Measurements from ENCODE around the gene ABHD8. TPM values are rescaled to one million over a fixed set of nuclear protein-coding genes. Genes with fewer than 3 reads are reported as not detected.
A peak's percentile ranks its signal among the peaks of the same experiment; 100 is the strongest.

ABHD8 gene
- total RNA-seq, 1 donor from 2014 or later, result 8.5 TPM

DNA sequence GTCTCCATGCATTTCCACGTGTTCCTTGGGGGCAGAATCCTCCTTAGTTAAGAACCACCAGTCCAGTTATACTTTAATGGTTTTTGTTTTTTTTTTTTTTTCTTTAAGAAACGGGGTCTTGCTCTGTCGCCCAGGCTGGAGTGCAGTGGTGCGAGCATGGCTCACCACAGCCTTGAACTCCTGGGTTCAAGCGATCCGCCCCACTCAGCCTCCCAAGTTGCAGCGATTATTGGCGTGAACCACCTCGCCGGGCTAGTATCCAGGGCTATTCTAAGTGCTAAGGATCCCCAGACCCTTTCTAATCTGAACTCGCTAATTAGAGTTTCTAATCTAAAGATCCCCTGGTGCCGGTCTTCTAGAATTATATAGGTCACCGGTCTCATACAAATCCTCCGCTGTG, 9.6 kb downstream of the ABHD8 start:
- peaks cover 7% of the 10 kb centered on the region for H3K36me3 Mint-ChIP-seq (ENCODE audit: low read depth, unreplicated experiment)
- Histone ChIP-seq H3K4me3 (ENCODE audit: insufficient read depth, low read depth, low read length) (no peak overlapping the region), H3K27me3 (ENCODE audit: insufficient read depth, low read length) (no peaks in the 10 kb centered on the region), H3K79me2 (ENCODE audit: insufficient read depth, low read length) (no peaks in the 10 kb centered on the region), H3K36me3 (ENCODE audit: insufficient read depth, low read length) (no peaks in the 10 kb centered on the region), H3K9ac (ENCODE audit: low read length) (no peak overlapping the region), H3K9me3 (ENCODE audit: insufficient read depth, low read depth, low read length) (no peaks in the 10 kb centered on the region), H3K4me1 (ENCODE audit: insufficient read depth, low read length) (peaks cover 5% of the 10 kb centered on the region), H2AFZ (ENCODE audit: low read depth, low read length) (no peak overlapping the region), H3K27ac (ENCODE audit: low read depth, low read length) (no peak overlapping the region), H4K20me1 (ENCODE audit: insufficient read depth, low read length) (no peaks in the 10 kb centered on the region), H3K4me2 (ENCODE audit: low read length) (no peak overlapping the region)
- H3K27me3 Mint-ChIP-seq (ENCODE audit: low read depth, unreplicated experiment), result no peaks in the 10 kb centered on the region
- FAIRE-seq (no peak), DNase-seq (ENCODE audit: low read depth) (no peak)
- H3K4me3 Mint-ChIP-seq (ENCODE audit: unreplicated experiment), result no peak overlapping the region
- H3K27ac Mint-ChIP-seq (ENCODE audit: unreplicated experiment), result no peak overlapping the region
- no peak for TF ChIP-seq EZH2 (IDR thresholded peaks at IDR 0.05; ENCODE audit: insufficient read depth, low read length)
- TF ChIP-seq, protein P1, sequence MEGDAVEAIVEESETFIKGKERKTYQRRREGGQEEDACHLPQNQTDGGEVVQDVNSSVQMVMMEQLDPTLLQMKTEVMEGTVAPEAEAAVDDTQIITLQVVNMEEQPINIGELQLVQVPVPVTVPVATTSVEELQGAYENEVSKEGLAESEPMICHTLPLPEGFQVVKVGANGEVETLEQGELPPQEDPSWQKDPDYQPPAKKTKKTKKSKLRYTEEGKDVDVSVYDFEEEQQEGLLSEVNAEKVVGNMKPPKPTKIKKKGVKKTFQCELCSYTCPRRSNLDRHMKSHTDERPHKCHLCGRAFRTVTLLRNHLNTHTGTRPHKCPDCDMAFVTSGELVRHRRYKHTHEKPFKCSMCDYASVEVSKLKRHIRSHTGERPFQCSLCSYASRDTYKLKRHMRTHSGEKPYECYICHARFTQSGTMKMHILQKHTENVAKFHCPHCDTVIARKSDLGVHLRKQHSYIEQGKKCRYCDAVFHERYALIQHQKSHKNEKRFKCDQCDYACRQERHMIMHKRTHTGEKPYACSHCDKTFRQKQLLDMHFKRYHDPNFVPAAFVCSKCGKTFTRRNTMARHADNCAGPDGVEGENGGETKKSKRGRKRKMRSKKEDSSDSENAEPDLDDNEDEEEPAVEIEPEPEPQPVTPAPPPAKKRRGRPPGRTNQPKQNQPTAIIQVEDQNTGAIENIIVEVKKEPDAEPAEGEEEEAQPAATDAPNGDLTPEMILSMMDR (IDR thresholded peaks at IDR 0.05; ENCODE audit: insufficient read depth, low read depth, low read length), result no peak
- H3K9me3 Mint-ChIP-seq (ENCODE audit: unreplicated experiment), result peaks cover 1% of the 10 kb centered on the region
- H3K4me1 Mint-ChIP-seq (ENCODE audit: low read depth, unreplicated experiment), result peaks cover 2% of the 10 kb centered on the region

DNA sequence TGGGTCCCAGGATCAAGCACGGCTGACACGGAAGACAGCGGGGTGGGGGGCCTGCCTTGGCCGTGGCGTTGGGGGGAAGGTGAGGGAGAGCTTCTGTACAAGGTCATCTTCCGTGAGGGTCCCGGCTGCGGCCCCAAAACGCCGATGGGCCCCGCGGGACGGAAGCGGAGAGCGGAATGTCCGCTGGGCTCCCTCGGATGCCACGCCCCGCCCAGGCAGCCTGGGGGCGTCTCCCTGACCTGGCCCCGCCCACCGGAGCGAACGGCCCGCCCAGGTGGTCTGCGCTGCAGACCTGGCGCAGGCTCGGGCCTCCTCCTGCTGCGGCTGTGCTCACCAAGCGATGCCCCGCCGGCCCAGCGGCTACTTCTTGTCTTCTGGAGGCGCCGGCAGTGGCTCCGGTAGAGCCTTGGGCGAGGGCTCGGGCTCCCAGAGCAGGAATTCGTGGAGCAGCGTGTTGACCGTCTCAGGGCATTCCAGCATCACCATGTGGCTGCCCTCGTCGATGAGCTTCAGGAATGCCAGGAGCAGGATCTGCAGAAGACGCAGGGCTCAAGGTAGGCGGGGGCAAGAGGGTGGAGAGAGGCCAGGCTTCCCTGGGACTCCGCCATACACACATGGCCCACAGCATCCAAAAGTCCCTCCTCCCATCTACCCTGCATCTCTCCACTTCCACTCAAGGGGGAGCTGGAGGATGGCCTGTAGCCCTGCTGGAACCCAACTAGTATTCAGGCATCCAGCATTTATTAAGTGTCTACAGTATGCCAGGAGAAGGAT, 10.7 kb downstream of the ABHD8 start:
- peak overlapping the region; percentile 75 for H3K9ac ChIP-seq (ENCODE audit: low read length)
- FAIRE-seq (no peak), DNase-seq (ENCODE audit: low read depth) (peak; percentile 67)
- H3K79me2 ChIP-seq (ENCODE audit: insufficient read depth, low read length), result no peaks in the 10 kb centered on the region
- peaks cover 7% of the 10 kb centered on the region for H3K36me3 Mint-ChIP-seq (ENCODE audit: low read depth, unreplicated experiment)
- H3K27ac ChIP-seq (ENCODE audit: low read depth, low read length), result no peak overlapping the region
- peaks cover 2% of the 10 kb centered on the region for H3K4me1 Mint-ChIP-seq (ENCODE audit: low read depth, unreplicated experiment)
- H3K27me3 ChIP-seq (ENCODE audit: insufficient read depth, low read length), result no peaks in the 10 kb centered on the region
- peaks cover 1% of the 10 kb centered on the region for H3K9me3 Mint-ChIP-seq (ENCODE audit: unreplicated experiment)
- H4K20me1 ChIP-seq (ENCODE audit: insufficient read depth, low read length), result no peaks in the 10 kb centered on the region
- H3K4me3 Mint-ChIP-seq (ENCODE audit: unreplicated experiment), result peak overlapping the region; percentile 82
- H3K4me1 ChIP-seq (ENCODE audit: insufficient read depth, low read length), result peaks cover 5% of the 10 kb centered on the region
- H2AFZ ChIP-seq (ENCODE audit: low read depth, low read length), result peak overlapping the region; percentile 99
- H3K27ac Mint-ChIP-seq (ENCODE audit: unreplicated experiment), result peak overlapping the region; percentile 66
- no peaks in the 10 kb centered on the region for H3K36me3 ChIP-seq (ENCODE audit: insufficient read depth, low read length)
- TF ChIP-seq, protein P1 (IDR thresholded peaks at IDR 0.05; ENCODE audit: insufficient read depth, low read depth, low read length), result peak; percentile 71
- TF ChIP-seq EZH2 (IDR thresholded peaks at IDR 0.05; ENCODE audit: insufficient read depth, low read length), result no peak
- H3K27me3 Mint-ChIP-seq (ENCODE audit: low read depth, unreplicated experiment), result no peaks in the 10 kb centered on the region
- H3K4me2 ChIP-seq (ENCODE audit: low read length), result peak overlapping the region; percentile 91
- H3K4me3 ChIP-seq (ENCODE audit: insufficient read depth, low read depth, low read length), result peak overlapping the region; percentile 60
- no peaks in the 10 kb centered on the region for H3K9me3 ChIP-seq (ENCODE audit: insufficient read depth, low read depth, low read length)

DNA sequence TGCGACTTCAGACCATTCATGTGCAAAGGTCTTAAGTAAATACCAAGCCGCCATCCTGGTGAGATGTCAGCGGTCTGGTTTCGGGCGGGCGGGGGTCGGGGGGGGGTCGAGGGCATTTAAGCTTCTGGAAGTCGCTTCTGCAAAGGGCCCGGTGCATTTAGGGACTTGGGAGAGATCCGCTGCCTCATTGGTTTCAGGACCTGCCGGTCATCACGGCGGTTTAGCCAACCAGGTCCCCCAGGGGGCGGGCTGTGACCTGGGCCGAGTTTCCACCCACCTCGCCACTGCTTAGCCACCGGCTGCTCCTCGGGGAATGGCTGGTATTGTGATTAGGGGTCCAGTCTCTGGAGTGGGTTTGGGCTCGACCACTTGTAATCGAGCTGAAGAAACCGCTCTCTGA, 13.7 kb downstream of the ABHD8 start:
- DNase-seq (ENCODE audit: low read depth), result peak; percentile 85
- no peak overlapping the region for H3K27ac ChIP-seq (ENCODE audit: low read depth, low read length)
- H3K9ac ChIP-seq (ENCODE audit: low read length), result no peak overlapping the region
- Mint-ChIP-seq H3K4me3 (ENCODE audit: unreplicated experiment) (no peak overlapping the region), H3K27me3 (ENCODE audit: low read depth, unreplicated experiment) (no peaks in the 10 kb centered on the region), H3K4me1 (ENCODE audit: low read depth, unreplicated experiment) (no peaks in the 10 kb centered on the region), H3K36me3 (ENCODE audit: low read depth, unreplicated experiment) (peaks cover 4% of the 10 kb centered on the region), H3K9me3 (ENCODE audit: unreplicated experiment) (no peaks in the 10 kb centered on the region), H3K27ac (ENCODE audit: unreplicated experiment) (no peak overlapping the region)
- H3K27me3 ChIP-seq (ENCODE audit: insufficient read depth, low read length), result no peaks in the 10 kb centered on the region
- peaks cover 5% of the 10 kb centered on the region for H3K4me1 ChIP-seq (ENCODE audit: insufficient read depth, low read length)
- no peak overlapping the region for H3K4me3 ChIP-seq (ENCODE audit: insufficient read depth, low read depth, low read length)
- TF ChIP-seq, protein P1 (IDR thresholded peaks at IDR 0.05; ENCODE audit: insufficient read depth, low read depth, low read length), result no peak
- TF ChIP-seq EZH2 (IDR thresholded peaks at IDR 0.05; ENCODE audit: insufficient read depth, low read length), result no peak
- FAIRE-seq, result no peak
- no peaks in the 10 kb centered on the region for H3K9me3 ChIP-seq (ENCODE audit: insufficient read depth, low read depth, low read length)
- H2AFZ ChIP-seq (ENCODE audit: low read depth, low read length), result peak overlapping the region; percentile 50
- H3K79me2 ChIP-seq (ENCODE audit: insufficient read depth, low read length), result no peaks in the 10 kb centered on the region
- H3K36me3 ChIP-seq (ENCODE audit: insufficient read depth, low read length), result no peaks in the 10 kb centered on the region
- no peaks in the 10 kb centered on the region for H4K20me1 ChIP-seq (ENCODE audit: insufficient read depth, low read length)
- peak overlapping the region; percentile 59 for H3K4me2 ChIP-seq (ENCODE audit: low read length)

Measured in astrocyte (in vitro differentiated cells and primary cell).